Heart left ventricle (tissue), 16 donors: ENCODE measurements around the gene UBR3. TPM values are rescaled to one million over a fixed set of nuclear protein-coding genes. Genes with fewer than 3 reads are reported as not detected.
A peak's percentile ranks its signal among the peaks of the same experiment; 100 is the strongest.
"Not testable (repeated sequence)": the region's sequence is repeated elsewhere in the genome, so short reads cannot be mapped to it uniquely, and the experiment has no call there.

Source experiments
- ATAC-seq, 4 donors: fragments of 200-7000 bp; cut with Tn5 transposase; one replicate each; pipeline ENCODE4 v1.9.1; 2020 to 2022; ENCODE audit warnings: moderate library complexity in 4 of 4, mild to moderate bottlenecking in 3 of 4, moderate number of reproducible peaks in 1 of 4
- DNase-seq, 5 donors: peaks; one replicate each; pipeline ENCODE4 v3.0.0-alpha.2; 2020
- H3K27ac ChIP-seq, 12 donors: fragments of 200-600 bp; sonication (generic) in 4 of 12; one replicate each; pipeline versions ENCODE4 v1.5.0 to v1.8.0; 2016 to 2022; ENCODE audit warnings: mild to moderate bottlenecking in 2 of 12
- H3K27me3 ChIP-seq, 9 donors: fragments of 200-600 bp; sonication (generic) in 2 of 9; one replicate each; pipeline versions ENCODE4 v1.5.1 to v1.8.0; 2016 to 2022; ENCODE audit warnings: mild to moderate bottlenecking in 3 of 9
- H3K36me3 ChIP-seq, 9 donors: fragments of 200-600 bp; sonication (generic) in 2 of 9; one replicate each; pipeline versions ENCODE4 v1.5.0 to v1.8.0; 2018 to 2022; ENCODE audit warnings: mild to moderate bottlenecking in 2 of 9
- H3K4me1 ChIP-seq, 12 donors: fragments of 200-600 bp; sonication (generic) in 4 of 12; one replicate each; pipeline versions ENCODE4 v1.5.0 to v1.8.0; 2016 to 2022; ENCODE audit warnings: mild to moderate bottlenecking in 3 of 12
- H3K4me3 ChIP-seq, 12 donors: fragments of 200-600 bp; sonication (generic) in 4 of 12; one replicate each; pipeline versions ENCODE4 v1.5.0 to v1.8.0; 2017 to 2022; ENCODE audit warnings: mild to moderate bottlenecking in 9 of 12, moderate library complexity in 4 of 12
- H3K9me3 ChIP-seq, 12 donors: fragments of 200-600 bp; sonication (generic) in 4 of 12; one replicate each; pipeline versions ENCODE4 v1.5.0 to v1.8.0; 2016 to 2022; ENCODE audit warnings: mild to moderate bottlenecking in 1 of 12
- POLR2A ChIP-seq, 2 donors: fragments of 450-650 bp; IDR thresholded peaks; one replicate each; pipeline ENCODE4 v1.6.1; 2017; ENCODE audit warnings: antibody characterized with exemption in 2 of 2, mild to moderate bottlenecking in 2 of 2, moderate library complexity in 2 of 2
- WGBS, 4 donors: extraction: QIAGEN DNeasy Blood & Tissue Kit in 2 of 4; methylation state at CpG; one replicate each; pipeline versions ENCODE4 v1.1.5 to v1.1.7; 2013 to 2018; 5-methylcytosine and 5-hydroxymethylcytosine counted together
- intact Hi-C, 10 donors: fragments of 100-400 bp; cut with DNase I; formaldehyde crosslinking; loops; one replicate each; pipeline versions ENCODE4 v1.11.1 to v1.14.2; 2022
- polyA plus RNA-seq, 2 donors: library from polyadenylated mRNA; stranded (reverse); fragments of 200-250 nt; gene quantifications; one replicate each; pipeline ENCODE4 v1.2.3, GENCODE V29; 2013
- total RNA-seq, 9 donors: library from RNA; depleted of rRNA in 2 of 9; stranded (reverse); fragments of >200 nt in 2 of 9; fragmentation: NEBNext Ultra II Directional in 3 of 9; extraction: Animal tissue kit (Norgen Biotek cat#: 25700) in 3 of 9; gene quantifications; one replicate each; pipeline versions ENCODE4 v1.1.0 to v1.2.4, GENCODE V29; 2016 to 2023
- TF ChIP-seq, protein P1 (sequence below), 12 donors: fragments of 200-600 bp; sonication (generic) in 4 of 12; IDR thresholded peaks; one replicate each; pipeline versions ENCODE4 v1.5.0 to v1.8.0; 2018 to 2022; ENCODE audit warnings: antibody characterized with exemption in 12 of 12, mild to moderate bottlenecking in 5 of 12
- donor health status: ischemic (EF 13 %, LVEDD 7.1; RV severe dilation, severe dysfunction).
- donor health status: healthy with polysubstance abuse.
- donor health status: DM: no; HTN: yes; CAD: no.
- donor health status: DM: no; HTN: no; CAD: no.
- donor health status: ischemic (EF 25% LVEDD 6.9; RV normal size, moderate dysfunction).
- donor health status: ischemic (EF 25% LVEDD 5.7; RV mildly dilated, moderate dysfunction).
- donor health status: healthy.
- donor health status: DM: yes; HTN: yes; CAD: no.
- donor health status: ischemic (EF 35%, LVEDD 5.7; RV mildly dilated, moderate dysfunction).
- donor health status: nonischemic (EF 11% LVEDD 7.7; RV severe dilation, severe dysfunction).
- donor health status: DM: yes; HTN: yes; CAD: no.
- donor health status: PGD.
- donor health status: ischemic (EF 29% LVEDD 5.4; RV normal size, mild dysfunction).
- donor health status: nonischemic (EF 23%, LVEDD 6.1; RV moderate dilation, normal function).

The UBR3 gene
- total and polyA plus RNA-seq, 11 donors = 34.8 to 137 (median 106) TPM

DNA sequence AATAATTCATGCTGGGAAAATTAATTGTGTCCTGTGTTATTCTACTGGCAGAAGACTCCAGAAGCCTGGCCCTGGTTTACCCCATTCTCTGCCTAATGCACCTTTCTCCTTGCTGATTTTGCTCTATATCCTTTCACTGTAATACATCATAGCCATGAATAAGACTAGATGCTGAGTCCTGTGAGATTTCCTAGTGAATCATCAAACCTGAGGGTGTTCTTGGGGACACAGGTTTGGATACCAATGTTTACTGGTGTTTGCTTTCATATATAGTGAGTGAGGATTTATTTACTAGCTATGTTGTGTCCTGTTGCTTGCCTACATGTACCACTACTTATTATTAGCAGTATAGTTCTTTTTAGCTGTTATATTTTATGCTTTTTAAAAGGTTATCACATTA, 9.0 kb upstream of the UBR3 start:
- Histone ChIP-seq H3K4me1 (peaks cover 0 to 20% (median 9%) of the 10 kb centered on the region in 12 donors), H3K9me3 (peaks cover 0 to 13% (median 0%) of the 10 kb centered on the region in 12 donors), H3K27me3 (no peaks in the 10 kb centered on the region), H3K4me3 (no peak overlapping the region), H3K27ac (no peak overlapping the region), H3K36me3 (peaks cover 0 to 82% (median 63%) of the 10 kb centered on the region in 9 donors)
- DNase-seq = no peak
- ATAC-seq = no peak
- TF ChIP-seq, protein P1, sequence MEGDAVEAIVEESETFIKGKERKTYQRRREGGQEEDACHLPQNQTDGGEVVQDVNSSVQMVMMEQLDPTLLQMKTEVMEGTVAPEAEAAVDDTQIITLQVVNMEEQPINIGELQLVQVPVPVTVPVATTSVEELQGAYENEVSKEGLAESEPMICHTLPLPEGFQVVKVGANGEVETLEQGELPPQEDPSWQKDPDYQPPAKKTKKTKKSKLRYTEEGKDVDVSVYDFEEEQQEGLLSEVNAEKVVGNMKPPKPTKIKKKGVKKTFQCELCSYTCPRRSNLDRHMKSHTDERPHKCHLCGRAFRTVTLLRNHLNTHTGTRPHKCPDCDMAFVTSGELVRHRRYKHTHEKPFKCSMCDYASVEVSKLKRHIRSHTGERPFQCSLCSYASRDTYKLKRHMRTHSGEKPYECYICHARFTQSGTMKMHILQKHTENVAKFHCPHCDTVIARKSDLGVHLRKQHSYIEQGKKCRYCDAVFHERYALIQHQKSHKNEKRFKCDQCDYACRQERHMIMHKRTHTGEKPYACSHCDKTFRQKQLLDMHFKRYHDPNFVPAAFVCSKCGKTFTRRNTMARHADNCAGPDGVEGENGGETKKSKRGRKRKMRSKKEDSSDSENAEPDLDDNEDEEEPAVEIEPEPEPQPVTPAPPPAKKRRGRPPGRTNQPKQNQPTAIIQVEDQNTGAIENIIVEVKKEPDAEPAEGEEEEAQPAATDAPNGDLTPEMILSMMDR (IDR thresholded peaks at IDR 0.05) = no peak
- no peak for TF ChIP-seq POLR2A (IDR thresholded peaks at IDR 0.05)
- intact Hi-C loops = no loop called here

DNA sequence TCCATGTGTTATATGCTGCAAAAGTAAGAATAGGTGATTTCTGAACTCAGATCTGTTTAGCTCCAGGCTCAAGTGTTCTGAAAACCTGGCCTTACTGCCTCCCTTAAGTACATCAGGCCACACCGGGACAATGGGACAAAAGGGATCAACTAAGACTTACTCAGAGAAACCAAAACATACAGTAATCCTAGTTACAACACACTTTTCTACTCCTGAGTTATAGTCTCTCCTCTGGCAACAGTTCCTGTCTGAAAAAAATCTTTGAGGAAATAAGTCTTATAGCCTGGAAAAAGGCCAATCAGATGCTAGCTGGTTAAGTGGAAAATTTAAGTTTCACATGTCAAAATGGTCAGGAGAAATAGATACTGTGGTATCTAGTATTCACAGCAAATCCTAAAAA, 8.1 kb upstream of the UBR3 start:
- ATAC-seq (no peak), DNase-seq (no peak)
- Histone ChIP-seq H3K9me3 (peaks cover 0 to 13% (median 0%) of the 10 kb centered on the region in 12 donors), H3K36me3 (peaks cover 0 to 74% (median 54%) of the 10 kb centered on the region in 9 donors), H3K4me3 (no peak overlapping the region), H3K27ac (no peak overlapping the region), H3K4me1 (peaks cover 0 to 29% (median 17%) of the 10 kb centered on the region in 12 donors), H3K27me3 (no peaks in the 10 kb centered on the region)
- TF ChIP-seq, protein P1 (IDR thresholded peaks at IDR 0.05) = no peak
- no peak for TF ChIP-seq POLR2A (IDR thresholded peaks at IDR 0.05)
- intact Hi-C loops = no loop called here
- WGBS, 4 donors = 74 to 90% (median 82%) methylated on average over 1 of the region's 1 CpG

DNA sequence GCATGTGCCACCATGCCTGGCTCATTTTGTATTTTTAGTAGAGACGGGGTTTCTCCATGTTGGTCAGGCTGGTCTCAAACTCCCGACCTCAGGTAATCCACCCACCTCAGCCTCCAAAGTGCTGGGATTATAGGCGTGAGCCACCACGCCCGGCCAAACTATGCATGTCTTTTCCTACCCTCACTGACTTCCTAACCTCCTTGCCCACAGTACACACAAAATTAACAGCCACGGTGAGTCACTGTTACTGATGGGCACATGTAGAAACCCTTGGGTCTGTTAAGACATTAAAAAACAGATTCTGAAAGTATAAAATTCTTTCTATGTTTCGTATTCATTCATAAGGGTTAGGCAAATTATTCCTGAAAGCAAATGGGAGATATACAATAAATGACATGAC, 7.2 kb upstream of the UBR3 start:
- intact Hi-C loops = loop anchor here in 4 of 10 donors (5.0 to 10.0 kb wide), 3 partner anchors 55 to 107 kb away; no protein-coding TSS in a partner anchor
- H3K27ac ChIP-seq, DNase-seq, H3K27me3 ChIP-seq, ATAC-seq, H3K4me3 ChIP-seq: not testable (repeated sequence)
- H3K4me1 ChIP-seq = peaks cover 0 to 33% (median 20%) of the 10 kb centered on the region in 12 donors
- 91 to 93% (median 92%) methylated on average over 7 of the region's 7 CpGs for WGBS, 4 donors
- peaks cover 0 to 13% (median 0%) of the 10 kb centered on the region in 12 donors for H3K9me3 ChIP-seq
- peaks cover 0 to 64% (median 45%) of the 10 kb centered on the region in 9 donors for H3K36me3 ChIP-seq

DNA sequence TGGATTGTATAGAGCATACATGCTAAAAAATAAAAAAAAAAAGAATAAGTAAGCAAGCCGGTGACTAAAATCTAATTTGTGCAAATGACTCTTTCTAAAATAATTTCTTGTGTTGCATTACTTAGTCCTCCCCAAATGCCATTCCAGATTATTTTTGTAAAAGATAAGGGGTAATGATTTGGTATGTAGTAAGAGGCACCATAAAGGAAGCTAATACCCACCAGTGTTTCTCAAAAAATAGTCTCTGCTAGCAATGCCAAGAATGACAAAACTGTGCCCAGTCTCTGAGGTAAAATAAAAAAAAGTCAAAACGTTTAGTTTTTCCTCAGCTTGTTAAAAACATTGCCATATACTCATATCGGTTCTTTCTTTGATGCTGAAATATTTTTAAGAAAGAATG, 5.2 kb upstream of the UBR3 start:
- Histone ChIP-seq H3K9me3 (peaks cover 0 to 6% (median 0%) of the 10 kb centered on the region in 12 donors), H3K36me3 (peaks cover 0 to 47% (median 26%) of the 10 kb centered on the region in 9 donors), H3K4me3 (peak overlapping the region in 1 of 12 donors; percentile 13), H3K27ac (no peak overlapping the region), H3K27me3 (no peaks in the 10 kb centered on the region), H3K4me1 (peaks cover 0 to 39% (median 20%) of the 10 kb centered on the region in 12 donors)
- intact Hi-C loops = loop anchor here in 4 of 10 donors (5.0 to 10.0 kb wide), 3 partner anchors 53 to 105 kb away; no protein-coding TSS in a partner anchor
- no peak for DNase-seq
- WGBS, 4 donors = 52 to 62% (median 60%) methylated on average over 3 of the region's 3 CpGs
- no peak for TF ChIP-seq POLR2A (IDR thresholded peaks at IDR 0.05)
- TF ChIP-seq, protein P1 (IDR thresholded peaks at IDR 0.05) = no peak
- no peak for ATAC-seq
